Retinal pigment epithelial cell (primary cell): ENCODE results near the gene TMEM235.

ENCODE experiments used
- DNase-seq: peaks from one replicate; pipeline ENCODE4 v3.0.0-alpha.2; 2010; ENCODE audit warnings: low read depth
- H3K4me3 ChIP-seq: 2 replicates; pipeline ENCODE4 v1.5.1; 2011; ENCODE audit warnings: mild to moderate bottlenecking, low read length, control low read depth, moderate library complexity
- TF ChIP-seq, protein P1 (sequence below): conservative IDR thresholded peaks from 2 replicates; pipeline ENCODE4 v1.5.1; 2011; ENCODE audit warnings: low read depth, low read length, control low read depth, inconsistent platforms

Gene TMEM235

DNA sequence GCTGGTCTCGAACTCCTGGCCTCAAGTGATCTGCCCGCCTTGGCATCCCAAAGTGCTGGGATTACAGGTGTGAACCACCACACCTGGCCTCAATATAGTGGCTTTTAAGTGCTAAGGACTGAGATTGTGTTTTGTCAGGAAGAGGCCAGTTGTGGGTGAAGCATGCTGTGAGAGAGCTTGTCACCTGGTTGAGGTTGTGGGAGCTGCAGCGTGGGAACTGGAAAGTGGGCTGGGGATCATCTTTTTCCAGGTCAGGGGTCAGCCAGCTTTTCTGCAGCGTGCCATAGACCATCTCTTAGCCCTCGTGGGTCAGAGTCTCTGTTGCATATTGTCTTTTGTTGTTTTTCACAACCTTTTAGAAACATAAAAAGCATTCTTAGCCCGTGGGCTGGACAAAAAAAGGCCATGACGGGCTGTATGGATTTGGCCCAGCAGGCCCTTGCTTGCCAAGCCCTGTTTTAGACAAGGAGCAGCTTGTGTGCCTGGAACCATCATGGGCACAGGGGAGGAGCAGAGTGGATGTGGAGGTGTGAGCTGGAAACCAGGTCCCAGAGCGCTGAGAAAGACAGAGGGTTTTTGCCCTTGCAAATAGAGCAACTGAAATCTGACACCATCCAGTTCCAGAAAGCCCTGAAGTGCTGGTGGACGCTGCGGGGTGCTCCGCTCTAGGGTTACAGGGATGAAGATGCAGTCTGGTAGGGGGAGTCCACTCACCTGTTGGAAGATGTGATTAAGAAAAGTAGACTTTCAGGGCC, 11.9 kb upstream of the TMEM235 start:
- H3K4me3 ChIP-seq = no peak overlapping the region
- TF ChIP-seq, protein P1, sequence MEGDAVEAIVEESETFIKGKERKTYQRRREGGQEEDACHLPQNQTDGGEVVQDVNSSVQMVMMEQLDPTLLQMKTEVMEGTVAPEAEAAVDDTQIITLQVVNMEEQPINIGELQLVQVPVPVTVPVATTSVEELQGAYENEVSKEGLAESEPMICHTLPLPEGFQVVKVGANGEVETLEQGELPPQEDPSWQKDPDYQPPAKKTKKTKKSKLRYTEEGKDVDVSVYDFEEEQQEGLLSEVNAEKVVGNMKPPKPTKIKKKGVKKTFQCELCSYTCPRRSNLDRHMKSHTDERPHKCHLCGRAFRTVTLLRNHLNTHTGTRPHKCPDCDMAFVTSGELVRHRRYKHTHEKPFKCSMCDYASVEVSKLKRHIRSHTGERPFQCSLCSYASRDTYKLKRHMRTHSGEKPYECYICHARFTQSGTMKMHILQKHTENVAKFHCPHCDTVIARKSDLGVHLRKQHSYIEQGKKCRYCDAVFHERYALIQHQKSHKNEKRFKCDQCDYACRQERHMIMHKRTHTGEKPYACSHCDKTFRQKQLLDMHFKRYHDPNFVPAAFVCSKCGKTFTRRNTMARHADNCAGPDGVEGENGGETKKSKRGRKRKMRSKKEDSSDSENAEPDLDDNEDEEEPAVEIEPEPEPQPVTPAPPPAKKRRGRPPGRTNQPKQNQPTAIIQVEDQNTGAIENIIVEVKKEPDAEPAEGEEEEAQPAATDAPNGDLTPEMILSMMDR = no peak
- no peak for DNase-seq

DNA sequence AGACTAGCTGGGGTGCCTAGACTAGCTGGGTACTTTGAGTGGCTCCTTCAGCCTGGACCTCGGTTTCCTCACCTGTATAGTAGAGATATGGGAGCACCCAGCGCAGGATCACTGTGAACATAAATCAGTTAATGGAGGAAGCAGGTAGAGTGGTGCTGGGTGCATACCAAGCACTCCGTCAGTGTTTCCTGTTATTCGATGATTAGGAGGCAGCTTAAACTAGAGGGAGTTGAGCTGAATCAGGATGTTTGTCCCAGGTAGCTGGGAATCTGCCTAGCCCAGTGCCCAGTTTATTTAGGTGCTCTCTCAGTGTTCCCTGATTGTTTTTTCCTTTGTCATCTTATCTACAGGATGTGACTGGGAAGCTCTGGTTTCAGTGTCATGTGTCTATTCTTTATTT, 8.4 kb upstream of the TMEM235 start:
- DNase-seq = no peak
- TF ChIP-seq, protein P1 = no peak

DNA sequence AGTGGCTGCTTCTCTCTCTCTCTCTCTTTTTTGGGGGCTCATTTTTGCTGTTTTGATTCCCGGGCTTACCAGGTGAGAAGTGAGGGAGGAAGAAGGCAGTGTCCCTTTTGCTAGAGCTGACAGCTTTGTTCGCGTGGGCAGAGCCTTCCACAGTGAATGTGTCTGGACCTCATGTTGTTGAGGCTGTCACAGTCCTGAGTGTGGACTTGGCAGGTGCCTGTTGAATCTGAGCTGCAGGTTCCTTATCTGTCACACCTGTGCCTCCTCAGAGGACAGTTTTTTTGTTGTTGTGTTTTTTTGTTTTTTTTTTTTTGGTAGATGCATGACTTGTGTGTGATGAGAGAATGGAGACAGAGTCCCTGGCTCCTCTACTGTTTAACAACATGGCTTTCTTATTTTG, 7.7 kb upstream of the TMEM235 start:
- DNase-seq = no peak
- TF ChIP-seq, protein P1 = no peak
- no peak overlapping the region for H3K4me3 ChIP-seq

More for the DNA sequence above, 8.4 kb upstream of the TMEM235 start:
- H3K4me3 ChIP-seq = no peak overlapping the region

DNA sequence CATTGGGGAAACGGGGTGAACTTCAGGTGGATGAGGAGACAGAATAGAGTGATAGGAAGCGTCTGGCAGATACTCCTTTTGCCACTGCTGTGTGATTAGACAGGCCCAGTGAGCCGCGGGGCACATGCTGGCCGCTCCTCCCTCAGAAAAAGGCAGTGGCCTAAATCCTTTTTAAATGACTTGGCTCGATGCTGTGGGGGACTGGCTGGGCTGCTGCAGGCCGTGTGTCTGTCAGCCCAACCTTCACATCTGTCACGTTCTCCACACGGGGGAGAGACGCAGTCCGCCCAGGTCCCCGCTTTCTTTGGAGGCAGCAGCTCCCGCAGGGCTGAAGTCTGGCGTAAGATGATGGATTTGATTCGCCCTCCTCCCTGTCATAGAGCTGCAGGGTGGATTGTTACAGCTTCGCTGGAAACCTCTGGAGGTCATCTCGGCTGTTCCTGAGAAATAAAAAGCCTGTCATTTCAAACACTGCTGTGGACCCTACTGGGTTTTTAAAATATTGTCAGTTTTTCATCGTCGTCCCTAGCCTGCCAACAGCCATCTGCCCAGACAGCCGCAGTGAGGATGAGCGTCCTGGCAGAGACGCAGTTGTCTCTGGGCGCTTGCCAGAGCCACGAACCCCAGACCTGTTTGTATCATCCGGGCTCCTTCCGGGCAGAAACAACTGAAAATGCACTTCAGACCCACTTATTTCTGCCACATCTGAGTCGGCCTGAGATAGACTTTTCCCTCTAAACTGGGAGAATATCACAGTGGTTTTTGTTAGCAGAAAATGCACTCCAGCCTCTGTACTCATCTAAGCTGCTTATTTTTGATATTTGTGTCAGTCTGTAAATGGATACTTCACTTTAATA, 7.0 kb upstream of the TMEM235 start:
- no peak for DNase-seq
- TF ChIP-seq, protein P1 = no peak
- H3K4me3 ChIP-seq = no peak overlapping the region

DNA sequence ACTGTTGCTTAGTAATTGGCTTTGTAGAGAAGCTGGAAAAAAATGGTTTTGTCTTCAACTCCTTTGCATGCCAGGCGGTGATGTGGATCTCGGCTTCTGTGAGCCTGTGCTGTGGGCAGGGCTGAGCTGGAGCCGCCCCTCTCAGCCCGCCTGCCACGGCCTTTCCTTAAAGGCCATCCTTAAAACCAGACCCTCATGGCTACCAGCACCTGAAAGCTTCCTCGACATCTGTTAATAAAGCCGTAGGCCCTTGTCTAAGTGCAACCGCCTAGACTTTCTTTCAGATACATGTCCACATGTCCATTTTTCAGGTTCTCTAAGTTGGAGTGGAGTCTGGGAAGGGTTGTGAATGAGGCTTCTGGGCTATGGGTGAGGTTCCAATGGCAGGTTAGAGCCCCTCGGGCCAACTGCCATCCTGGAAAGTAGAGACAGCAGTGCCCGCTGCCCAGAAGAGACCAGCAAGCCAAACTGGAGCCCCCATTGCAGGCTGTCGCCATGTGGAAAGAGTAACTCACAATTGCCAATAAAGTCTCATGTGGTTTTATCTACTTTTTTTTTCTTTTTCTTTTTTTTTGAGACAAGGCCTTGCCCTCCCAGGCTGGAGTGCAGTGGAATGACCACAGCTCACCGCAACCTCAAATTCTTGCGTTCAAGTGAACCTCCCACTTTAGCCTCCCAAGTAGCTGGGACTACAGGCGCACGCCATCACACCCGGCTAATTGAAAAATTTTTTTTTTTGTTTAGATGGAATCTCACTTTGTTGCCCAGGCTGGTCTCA, 6.2 kb upstream of the TMEM235 start:
- TF ChIP-seq, protein P1 = no peak
- no peak for DNase-seq
- H3K4me3 ChIP-seq = no peak overlapping the region

DNA sequence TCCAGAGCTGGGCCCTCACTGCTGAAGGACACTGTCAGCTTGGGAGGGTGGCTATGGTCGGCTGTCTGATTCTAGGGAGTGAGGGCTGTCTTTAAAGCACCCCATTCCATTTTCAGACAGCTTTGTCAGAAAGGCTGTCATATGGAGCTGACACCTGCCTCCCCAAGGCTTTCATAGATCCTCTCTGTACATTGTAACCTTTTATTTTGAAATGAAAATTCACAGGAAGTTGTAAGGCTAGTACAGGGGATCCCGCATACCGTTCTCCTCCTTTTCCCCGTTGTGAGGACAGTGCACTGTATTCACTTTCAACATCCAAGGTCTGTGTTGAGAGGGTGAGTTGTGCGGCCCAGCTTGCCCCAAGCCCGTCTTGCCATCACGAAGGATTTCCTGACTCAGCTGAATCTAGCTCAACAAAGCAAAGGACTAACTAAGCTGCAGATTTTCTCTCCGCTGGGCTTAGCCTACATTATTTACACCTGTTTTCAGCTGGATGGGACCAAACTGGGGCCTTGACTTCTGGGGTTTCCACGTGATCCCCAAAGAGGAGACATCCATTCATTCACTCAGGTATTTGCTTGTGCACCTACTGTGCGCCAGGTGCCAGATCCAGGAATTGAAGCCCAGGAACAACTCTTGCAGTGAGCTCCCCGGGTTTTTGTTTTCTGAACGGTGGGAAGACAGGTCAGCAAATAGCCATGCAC, 5.2 kb upstream of the TMEM235 start:
- DNase-seq = no peak
- no peak overlapping the region for H3K4me3 ChIP-seq
- TF ChIP-seq, protein P1 = no peak
